Esophagus muscularis mucosa (tissue), 4 donors: ENCODE measurements around the gene BHMT2. TPM values are rescaled to one million over a fixed set of nuclear protein-coding genes. Genes with fewer than 3 reads are reported as not detected.

ENCODE experiments used
- DNase-seq: peaks from one replicate; pipeline ENCODE4 v3.0.0-alpha.2; 2017; ENCODE audit errors: extremely low spot score
- H3K27ac ChIP-seq, 4 donors: fragments of 200-600 bp; sonication (generic); replicated peaks in 1 of 4; 1 replicate in 3 of 4; 2 replicates in 1 of 4; pipeline ENCODE4 v1.5.1; 2016 to 2019; ENCODE audit warnings: mild to moderate bottlenecking in 1 of 4
- H3K27me3 ChIP-seq, 4 donors: fragments of 200-600 bp; sonication (generic); one replicate each; pipeline versions ENCODE4 v1.5.1 to v1.6.0; 2016 to 2019
- H3K36me3 ChIP-seq, 4 donors: fragments of 200-600 bp; sonication (generic); one replicate each; pipeline ENCODE4 v1.5.1; 2016 to 2019
- H3K4me1 ChIP-seq, 4 donors: fragments of 200-600 bp; sonication (generic); one replicate each; pipeline ENCODE4 v1.5.1; 2016 to 2019
- H3K4me3 ChIP-seq, 4 donors: fragments of 200-600 bp; sonication (generic); 1 replicate in 2 of 4; 2 replicates in 2 of 4; pipeline ENCODE4 v1.5.1; 2016 to 2019; ENCODE audit warnings: mild to moderate bottlenecking in 4 of 4, moderate library complexity in 1 of 4
- H3K9me3 ChIP-seq, 4 donors: fragments of 200-600 bp; sonication (generic); 1 replicate in 3 of 4; 2 replicates in 1 of 4; pipeline ENCODE4 v1.5.1; 2016 to 2019
- EP300 ChIP-seq: sonication (generic); formaldehyde crosslinking; IDR thresholded peaks from one replicate; pipeline ENCODE4 v1.6.1; 2017; ENCODE audit warnings: antibody characterized with exemption
- POLR2A ChIP-seq: fragments of 450-650 bp; IDR thresholded peaks from one replicate; pipeline ENCODE4 v1.6.1; 2017; ENCODE audit warnings: antibody characterized with exemption, moderate library complexity, mild to moderate bottlenecking, low read depth
- POLR2AphosphoS5 ChIP-seq, 2 donors: sonication (generic); formaldehyde crosslinking; IDR thresholded peaks; one replicate each; pipeline ENCODE4 v1.6.1; 2017; ENCODE audit warnings: antibody characterized with exemption in 2 of 2
- WGBS: methylation state at CpG from one replicate; pipeline ENCODE4 v1.1.5; 2018; 5-methylcytosine and 5-hydroxymethylcytosine counted together
- intact Hi-C: fragments of 100-400 bp; cut with DNase I; formaldehyde crosslinking; loops from one replicate; pipeline ENCODE4 v1.15.1; 2023
- total RNA-seq, 4 donors: library from RNA; depleted of rRNA; stranded (reverse); fragments of >200 nt; gene quantifications; one replicate each; pipeline versions ENCODE4 v1.1.0 to v1.2.1, GENCODE V29; 2016
- TF ChIP-seq, protein P1 (sequence below), 3 experiments: fragments of 200-600 bp in 2 of 3; fragments of 450-650 bp in 1 of 3; sonication (generic) in 2 of 3; IDR thresholded peaks; one replicate each; pipeline ENCODE4 v1.5.1; 2017 to 2019; ENCODE audit warnings: antibody characterized with exemption in 3 of 3, mild to moderate bottlenecking in 2 of 3, moderate library complexity in 1 of 3

The BHMT2 gene
- total RNA-seq, 4 donors from 2014 or later = 44.2 to 105 (median 64.1) TPM

- H3K4me1 ChIP-seq = peaks cover 0 to 24% (median 14%) of the 10 kb centered on the region in 4 donors
- H3K4me3 ChIP-seq = peak overlapping the region in 1 of 4 donors; percentile 2
- H3K27ac ChIP-seq = peak overlapping the region in 2 of 4 donors; percentile 42 to 49
- TF ChIP-seq POLR2AphosphoS5 (IDR thresholded peaks at IDR 0.05) = peak in 1 of 2 donors; percentile 23
- TF ChIP-seq, protein P1, sequence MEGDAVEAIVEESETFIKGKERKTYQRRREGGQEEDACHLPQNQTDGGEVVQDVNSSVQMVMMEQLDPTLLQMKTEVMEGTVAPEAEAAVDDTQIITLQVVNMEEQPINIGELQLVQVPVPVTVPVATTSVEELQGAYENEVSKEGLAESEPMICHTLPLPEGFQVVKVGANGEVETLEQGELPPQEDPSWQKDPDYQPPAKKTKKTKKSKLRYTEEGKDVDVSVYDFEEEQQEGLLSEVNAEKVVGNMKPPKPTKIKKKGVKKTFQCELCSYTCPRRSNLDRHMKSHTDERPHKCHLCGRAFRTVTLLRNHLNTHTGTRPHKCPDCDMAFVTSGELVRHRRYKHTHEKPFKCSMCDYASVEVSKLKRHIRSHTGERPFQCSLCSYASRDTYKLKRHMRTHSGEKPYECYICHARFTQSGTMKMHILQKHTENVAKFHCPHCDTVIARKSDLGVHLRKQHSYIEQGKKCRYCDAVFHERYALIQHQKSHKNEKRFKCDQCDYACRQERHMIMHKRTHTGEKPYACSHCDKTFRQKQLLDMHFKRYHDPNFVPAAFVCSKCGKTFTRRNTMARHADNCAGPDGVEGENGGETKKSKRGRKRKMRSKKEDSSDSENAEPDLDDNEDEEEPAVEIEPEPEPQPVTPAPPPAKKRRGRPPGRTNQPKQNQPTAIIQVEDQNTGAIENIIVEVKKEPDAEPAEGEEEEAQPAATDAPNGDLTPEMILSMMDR (IDR thresholded peaks at IDR 0.05) = no peak
- intact Hi-C loops = no loop called here
- no peaks in the 10 kb centered on the region for H3K9me3 ChIP-seq
- H3K27me3 ChIP-seq = no peaks in the 10 kb centered on the region
- WGBS = 55% methylated on average over 4 of the region's 4 CpGs
- DNase-seq = no peak
- H3K36me3 ChIP-seq = no peaks in the 10 kb centered on the region
Observed at GRCh38 chr5:79119486-79119885, 49.9 kb downstream of the BHMT2 start.

- DNase-seq = no peak
- 89% methylated on average over 4 of the region's 4 CpGs for WGBS
- Histone ChIP-seq H3K36me3 (no peaks in the 10 kb centered on the region), H3K27ac (no peak overlapping the region), H3K4me3 (no peak overlapping the region), H3K9me3 (no peaks in the 10 kb centered on the region), H3K27me3 (no peaks in the 10 kb centered on the region), H3K4me1 (peaks cover 0 to 24% (median 14%) of the 10 kb centered on the region in 4 donors)
- TF ChIP-seq POLR2A = no peak
- TF ChIP-seq EP300 = no peak
- no peak for TF ChIP-seq POLR2AphosphoS5 (IDR thresholded peaks at IDR 0.05)
- TF ChIP-seq, protein P1 (IDR thresholded peaks at IDR 0.05) = no peak
- intact Hi-C loops = no loop called here
Observed at GRCh38 chr5:79120221-79120620, 50.7 kb downstream of the BHMT2 start.

GRCh38 chr5:79122973-79123372, 53.4 kb downstream of the BHMT2 start:
- DNase-seq = no peak

DNA sequence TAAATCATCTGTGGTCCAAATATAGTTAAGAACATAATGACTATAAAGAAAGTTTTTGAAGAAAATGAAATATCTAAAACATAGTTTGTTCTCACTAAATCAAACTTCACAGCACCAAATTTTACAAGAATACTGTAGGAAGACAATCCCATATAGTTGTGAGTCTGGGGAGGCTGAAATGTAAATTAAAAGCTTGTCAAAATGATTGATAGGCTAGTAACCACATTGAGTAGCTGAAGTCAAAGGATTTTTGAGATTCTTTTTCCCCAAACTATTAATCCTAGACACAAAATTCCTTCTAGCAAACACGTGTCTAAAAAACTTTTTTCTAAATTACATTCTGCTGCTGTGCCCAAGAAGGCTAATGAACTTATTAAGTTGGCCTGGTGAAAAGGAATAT, 55.0 kb downstream of the BHMT2 start:
- Histone ChIP-seq H3K4me3 (no peak overlapping the region), H3K27me3 (no peaks in the 10 kb centered on the region), H3K27ac (no peak overlapping the region), H3K4me1 (peaks cover 0 to 13% (median 8%) of the 10 kb centered on the region in 4 donors), H3K9me3 (no peaks in the 10 kb centered on the region), H3K36me3 (no peaks in the 10 kb centered on the region)
- intact Hi-C loops = no loop called here
- DNase-seq = no peak
- TF ChIP-seq POLR2AphosphoS5 (IDR thresholded peaks at IDR 0.05) = no peak
- TF ChIP-seq EP300 = no peak
- TF ChIP-seq, protein P1 (IDR thresholded peaks at IDR 0.05) = no peak
- TF ChIP-seq POLR2A = no peak
- 86% methylated on average over 1 of the region's 1 CpG for WGBS

More at GRCh38 chr5:79122973-79123372, 53.4 kb downstream of the BHMT2 start:
- Histone ChIP-seq H3K36me3 (no peaks in the 10 kb centered on the region), H3K4me1 (peaks cover 0 to 24% (median 14%) of the 10 kb centered on the region in 4 donors), H3K4me3 (no peak overlapping the region), H3K27ac (peak overlapping the region in 1 of 4 donors; percentile 1), H3K27me3 (no peaks in the 10 kb centered on the region), H3K9me3 (no peaks in the 10 kb centered on the region)
- TF ChIP-seq, protein P1 (IDR thresholded peaks at IDR 0.05) = no peak
- TF ChIP-seq POLR2AphosphoS5 (IDR thresholded peaks at IDR 0.05) (no peak), EP300 (no peak), POLR2A (no peak)
- intact Hi-C loops = no loop called here

DNA sequence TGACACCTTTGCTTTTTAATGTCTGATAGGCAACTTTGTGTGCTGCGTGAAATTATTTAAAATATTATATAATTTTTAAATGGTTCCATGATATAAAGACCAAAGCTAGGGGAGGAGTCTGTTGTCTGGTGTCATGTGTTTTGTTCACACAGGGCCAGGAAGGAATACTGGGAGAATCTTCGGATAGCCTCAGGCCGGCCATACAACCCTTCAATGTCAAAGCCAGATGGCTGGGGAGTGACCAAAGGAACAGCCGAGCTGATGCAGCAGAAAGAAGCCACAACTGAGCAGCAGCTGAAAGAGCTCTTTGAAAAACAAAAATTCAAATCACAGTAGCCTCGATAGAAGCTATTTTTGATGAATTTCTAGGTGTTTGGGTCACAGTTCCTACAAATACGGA, 61.2 kb downstream of the BHMT2 start:
- Histone ChIP-seq H3K4me3 (no peak overlapping the region), H3K36me3 (no peaks in the 10 kb centered on the region), H3K27me3 (no peaks in the 10 kb centered on the region), H3K27ac (no peak overlapping the region), H3K9me3 (no peaks in the 10 kb centered on the region), H3K4me1 (peaks cover 5 to 24% (median 16%) of the 10 kb centered on the region in 4 donors)
- TF ChIP-seq POLR2A (no peak), EP300 (no peak), POLR2AphosphoS5 (IDR thresholded peaks at IDR 0.05) (no peak)
- TF ChIP-seq, protein P1 (IDR thresholded peaks at IDR 0.05) = no peak
- no peak for DNase-seq
- intact Hi-C loops = loop anchor here (5.0 kb wide), 2 partner anchors 153 to 332 kb away; no protein-coding TSS in a partner anchor
- WGBS = 74% methylated on average over 6 of the region's 6 CpGs
